SIG-M5 treated with dmso at 0.1 percent for 504 hours (cell line): Measurements from ENCODE around the gene MRPL36.
"Not testable (repeated sequence)": the region's sequence is repeated elsewhere in the genome, so short reads cannot be mapped to it uniquely, and the experiment has no call there.

ENCODE experiments used
- DNase-seq: peaks from one replicate; lab custom pipeline; 2025; ENCODE audit not compliant: unreplicated experiment; lab: John Stamatoyannopoulos, UW

Gene MRPL36

DNA sequence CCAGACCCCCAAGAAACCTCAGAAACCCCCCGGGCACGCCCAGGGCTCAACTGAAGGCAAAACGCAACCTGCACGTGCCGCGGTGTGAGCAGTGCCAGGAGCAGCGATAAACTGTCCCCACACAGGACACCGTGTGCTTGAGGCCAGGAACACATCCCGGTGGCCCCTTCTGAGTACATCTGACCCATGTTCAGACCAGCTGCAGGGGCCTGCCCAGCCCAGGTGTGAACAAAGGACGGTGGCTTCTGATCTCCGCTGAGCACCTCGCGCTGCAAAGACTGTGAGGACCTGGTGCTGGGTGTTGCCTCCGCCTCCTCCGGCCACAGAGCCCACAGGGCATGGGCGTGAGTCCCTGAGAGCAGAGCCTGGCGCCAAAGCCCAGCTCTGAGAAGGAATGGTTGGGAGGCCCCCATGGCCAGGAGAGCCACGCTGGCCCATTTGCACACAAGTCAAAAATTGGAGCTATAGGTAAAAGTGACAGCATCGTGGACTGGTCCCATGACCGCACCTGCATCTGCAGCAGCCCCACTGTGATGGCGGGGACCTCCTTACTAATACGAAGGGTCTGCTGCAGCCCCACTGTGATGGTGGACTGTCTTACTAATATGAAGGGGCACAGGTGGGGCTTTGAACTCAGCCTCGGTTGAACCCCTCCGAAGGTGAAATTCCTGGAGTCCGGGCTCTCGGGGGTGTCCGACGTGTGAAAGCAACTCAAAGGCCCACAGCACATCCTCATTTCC, 33.0 kb upstream of the MRPL36 start:
- DNase-seq: no peak

DNA sequence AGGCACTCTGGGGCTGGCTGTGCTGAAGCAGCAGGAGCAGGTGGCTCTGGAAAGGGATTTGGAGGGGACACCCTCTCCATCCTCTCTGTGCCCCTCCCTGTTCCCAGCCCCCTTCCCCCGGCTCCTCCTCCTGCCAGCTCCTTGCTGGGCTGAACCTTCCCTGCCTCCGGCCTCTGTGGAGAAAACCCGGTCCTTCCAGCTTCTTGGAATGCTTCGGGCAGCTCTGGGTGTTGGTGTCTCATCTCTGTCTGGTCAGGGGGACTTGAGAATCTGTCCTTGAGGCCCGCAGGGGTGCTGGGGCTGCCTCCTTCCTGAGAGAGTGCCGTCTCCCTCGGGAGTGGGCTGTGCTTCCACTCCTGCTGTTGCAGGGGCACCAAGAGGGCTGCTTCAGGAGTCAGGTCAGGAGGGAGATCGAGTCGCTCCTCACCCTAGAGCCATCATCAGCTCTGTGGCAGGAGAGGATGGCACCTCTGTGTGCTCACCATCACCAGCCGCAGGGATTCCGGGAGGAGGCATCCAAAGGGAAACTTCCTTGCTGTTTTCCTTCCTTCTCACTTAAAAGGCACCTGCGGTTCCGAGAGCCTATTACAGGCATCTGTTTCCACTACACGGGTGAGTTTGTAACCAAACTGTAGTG, 32.2 kb upstream of the MRPL36 start:
- DNase-seq: no peak

DNA sequence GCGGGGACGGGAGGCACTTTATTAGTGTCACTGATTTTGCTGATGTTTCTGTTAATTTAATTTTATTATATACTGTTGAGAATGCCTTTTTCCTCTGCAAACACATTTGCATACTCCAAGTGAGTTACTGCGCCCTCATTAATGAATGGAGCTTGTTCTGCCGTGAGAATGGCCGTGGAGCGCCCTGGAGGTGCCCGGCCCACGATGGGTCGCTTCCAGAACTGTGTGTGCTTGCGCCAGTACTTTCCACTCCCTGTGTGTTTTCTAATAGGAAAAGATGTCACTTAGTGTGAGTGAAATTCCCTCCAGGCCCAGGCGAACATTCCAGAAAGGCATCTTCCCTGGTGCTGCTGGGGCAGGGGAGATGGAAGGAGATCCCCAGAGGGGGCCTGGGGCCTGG, 31.6 kb upstream of the MRPL36 start:
- no peak for DNase-seq

DNA sequence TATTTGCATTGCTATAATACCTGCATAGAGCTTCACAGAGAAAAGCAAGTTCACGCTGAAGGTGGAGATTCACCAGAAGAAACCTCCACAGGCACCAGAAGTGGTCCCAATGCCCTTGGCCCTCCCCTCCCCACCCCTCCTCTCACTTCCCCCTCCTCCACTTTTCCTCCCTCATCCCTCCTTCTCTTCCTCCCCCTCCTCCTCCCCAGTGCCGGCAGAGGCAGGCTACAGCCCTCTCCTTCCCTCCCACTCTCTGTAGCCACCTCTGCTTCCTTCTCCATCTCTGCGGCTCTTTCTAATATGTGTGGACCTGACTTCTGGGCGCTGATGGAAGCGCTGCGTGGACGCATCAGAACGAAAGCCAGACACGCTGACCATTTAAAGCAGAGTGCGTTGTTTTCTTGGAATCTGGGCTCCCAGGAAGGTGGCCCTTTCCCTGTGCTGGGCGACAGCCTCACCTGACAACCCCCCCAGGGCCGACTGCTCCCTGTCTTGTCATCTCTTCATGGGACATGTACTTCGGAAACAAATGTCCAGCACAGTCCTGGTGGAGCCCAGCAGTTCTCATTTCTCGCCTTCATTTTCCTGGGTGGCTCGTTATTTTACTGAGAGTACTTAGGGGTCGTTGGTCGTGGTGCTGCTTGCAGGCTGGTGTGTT, 31.1 kb upstream of the MRPL36 start:
- DNase-seq: no peak

DNA sequence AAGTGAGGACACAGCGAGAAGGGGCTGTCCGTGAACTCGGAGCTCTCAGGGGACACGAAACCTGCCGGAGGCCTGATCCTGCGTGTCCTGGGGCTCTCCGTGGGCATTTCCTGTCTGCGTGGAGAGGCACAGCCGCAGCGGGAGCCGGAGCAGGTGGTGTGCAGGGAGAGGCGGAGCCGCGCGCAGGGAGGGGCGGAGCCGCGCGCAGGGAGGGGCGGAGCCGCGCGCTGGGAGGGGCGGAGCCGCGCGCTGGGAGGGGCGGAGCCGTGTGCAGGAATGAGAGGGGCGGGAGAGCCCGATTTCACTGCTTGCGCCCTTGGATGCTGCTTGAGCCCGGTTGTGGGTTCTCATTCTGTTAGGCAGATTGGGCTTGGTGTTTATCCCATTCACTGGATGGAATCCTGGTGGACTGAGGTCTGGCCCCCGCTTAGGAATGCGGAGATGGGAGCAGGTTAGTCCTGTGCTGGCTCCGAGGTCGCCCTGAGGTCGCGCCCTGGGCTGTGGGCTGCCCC, 28.3 kb upstream of the MRPL36 start:
- no peak for DNase-seq

DNA sequence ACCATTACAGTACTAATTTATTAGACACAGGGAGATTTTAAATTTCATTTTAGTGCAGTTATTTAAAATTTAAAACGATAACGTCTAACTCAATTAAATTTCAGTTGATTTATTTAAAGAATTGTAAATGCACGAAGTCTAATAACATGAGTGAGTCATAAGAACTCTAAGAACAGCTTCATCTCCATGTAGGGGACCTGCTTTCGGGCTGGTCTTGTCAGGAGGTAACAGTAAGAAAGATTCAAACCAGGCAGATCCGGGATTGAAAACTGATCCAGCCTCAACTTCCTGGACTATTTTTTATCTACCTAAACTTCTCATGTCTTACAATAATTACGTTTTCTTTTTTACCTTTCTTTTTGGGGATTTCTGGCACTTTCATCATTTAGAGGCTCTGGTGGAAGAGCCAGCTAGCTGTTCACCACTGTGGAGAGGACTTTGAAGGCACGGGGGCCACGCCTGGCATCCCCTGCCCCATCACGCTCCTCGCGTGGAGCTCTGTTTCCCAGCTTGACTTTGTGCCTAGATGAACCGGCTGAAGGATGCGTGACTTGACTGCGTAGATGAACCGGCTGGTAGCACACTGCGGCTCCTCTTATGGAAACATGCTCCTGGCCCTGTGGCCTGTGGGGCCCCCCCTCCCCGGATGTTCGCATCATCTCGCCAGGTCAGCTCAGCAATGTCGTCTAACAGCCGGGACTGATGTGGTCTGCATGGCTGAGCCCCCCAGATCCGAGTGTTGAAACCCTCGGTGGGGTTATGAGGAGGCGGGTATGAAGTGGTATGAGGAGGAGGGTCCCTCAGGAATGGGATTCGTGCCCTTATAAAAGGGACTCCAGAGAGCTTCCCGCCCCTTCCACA, 27.6 kb upstream of the MRPL36 start:
- no peak for DNase-seq

DNA sequence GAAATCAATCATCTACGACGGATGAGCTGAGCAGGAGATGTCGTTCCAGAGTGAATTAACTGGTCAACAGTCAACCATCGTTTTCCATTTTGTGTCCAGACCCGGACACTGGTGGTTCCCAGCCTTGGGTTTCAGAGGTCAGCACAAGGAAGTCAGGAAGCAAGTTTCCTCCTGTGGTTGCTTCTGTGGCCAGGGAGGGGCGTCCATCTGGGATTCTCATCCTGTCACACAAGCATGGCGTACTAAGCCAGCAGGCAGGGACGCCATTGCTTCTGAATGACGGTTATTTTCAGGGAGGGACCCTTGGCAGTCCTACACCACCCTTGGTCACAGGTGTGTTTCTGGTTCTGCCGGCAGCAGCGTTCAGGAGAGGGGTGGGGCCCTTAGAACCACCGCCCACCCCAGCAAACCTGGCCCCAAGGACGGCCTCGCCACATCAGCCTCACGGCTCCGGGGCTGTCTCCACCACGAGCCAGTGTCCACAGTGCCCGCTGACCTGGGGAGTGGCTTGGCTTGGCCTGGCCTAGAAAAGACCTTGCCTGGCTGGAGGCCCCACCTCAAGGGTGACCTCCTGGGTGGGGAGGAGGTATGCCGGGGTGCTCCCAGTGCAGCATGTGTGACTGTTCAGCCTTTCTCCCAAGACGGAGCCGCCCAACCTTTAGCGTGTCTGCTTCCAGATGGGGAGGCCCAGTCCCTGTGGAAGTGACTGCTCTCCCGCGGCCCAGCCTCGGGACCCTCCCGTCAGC, 26.8 kb upstream of the MRPL36 start:
- no peak for DNase-seq

DNA sequence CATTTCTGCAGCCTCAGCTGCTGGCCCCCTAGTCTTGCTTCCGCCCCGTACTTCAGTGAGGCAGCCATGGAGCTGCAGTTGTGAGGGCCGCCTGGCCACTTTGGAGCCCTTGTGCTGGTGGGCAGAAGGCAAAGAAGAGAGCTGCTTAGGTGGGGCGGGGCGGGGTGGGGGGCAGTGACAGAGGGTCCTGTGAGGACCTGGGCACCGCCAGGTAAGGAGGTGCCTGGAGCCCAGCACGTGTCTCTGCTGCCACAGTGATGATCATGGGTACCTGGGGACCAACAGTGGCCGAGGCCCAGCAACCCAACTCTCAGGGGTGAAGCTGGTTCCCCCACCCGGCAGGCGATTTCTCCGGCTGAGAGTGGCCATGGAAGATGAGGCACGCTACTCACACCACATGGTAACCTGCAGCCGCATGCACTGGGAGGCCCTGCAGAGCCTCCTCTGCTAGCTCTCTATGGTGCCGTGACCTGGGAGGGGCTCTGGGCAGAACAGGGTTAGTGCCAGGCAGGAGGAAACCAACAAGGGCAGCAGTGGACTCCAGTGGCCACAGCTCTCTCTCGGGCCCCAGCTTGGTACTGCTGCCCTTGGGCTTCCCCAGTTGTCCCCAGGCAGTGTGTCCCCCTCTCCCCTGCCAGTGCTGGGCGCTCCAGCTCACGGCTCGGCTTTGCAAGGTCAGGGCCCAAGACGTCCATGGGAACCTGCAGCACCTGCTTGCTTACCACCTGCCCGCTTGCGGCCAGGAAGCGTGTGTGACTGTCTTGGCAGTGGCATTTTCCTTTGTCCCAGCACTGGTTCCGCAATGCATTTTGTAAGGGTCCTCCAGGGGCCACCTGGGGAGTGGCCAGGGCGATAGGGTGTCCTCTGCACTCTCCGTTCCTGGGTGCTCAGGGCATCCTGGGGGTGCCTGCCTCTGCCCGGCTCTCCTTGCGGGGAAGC, 25.5 kb upstream of the MRPL36 start:
- DNase-seq: no peak

DNA sequence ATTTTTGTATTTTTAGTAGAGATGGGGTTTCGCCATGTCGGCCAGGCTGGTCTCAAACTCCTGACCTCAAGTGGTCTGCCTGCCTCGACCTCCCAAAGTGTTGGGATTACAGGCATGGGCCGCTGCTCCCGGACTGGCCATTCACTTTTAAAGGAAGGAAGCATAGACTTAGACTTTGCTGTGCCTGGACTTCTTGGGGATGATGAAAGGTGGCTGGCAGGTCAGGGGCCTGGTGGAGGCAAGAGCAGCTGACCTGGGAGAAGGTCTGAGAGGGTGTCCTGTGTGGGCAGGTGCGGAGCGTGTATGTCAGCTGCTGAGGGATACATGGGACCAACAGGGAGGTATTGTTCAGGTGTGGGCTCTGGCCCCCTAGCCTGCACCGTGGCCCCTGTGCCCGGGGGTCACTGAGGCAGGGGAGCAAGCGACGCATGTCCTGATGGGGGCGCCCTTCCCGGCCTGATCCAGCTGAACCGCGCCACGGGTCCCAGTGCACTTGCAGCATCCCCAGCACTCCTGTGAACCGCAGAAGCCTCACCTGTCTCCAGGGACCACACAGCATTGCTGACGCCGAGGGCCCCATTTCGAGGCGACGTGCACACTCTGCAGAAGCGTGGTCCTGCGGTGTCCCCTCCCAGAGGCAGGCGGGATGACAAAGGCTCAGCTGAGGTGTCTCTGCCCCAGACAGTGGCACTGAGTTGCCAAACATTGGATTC, 24.6 kb upstream of the MRPL36 start:
- no peak for DNase-seq

DNA sequence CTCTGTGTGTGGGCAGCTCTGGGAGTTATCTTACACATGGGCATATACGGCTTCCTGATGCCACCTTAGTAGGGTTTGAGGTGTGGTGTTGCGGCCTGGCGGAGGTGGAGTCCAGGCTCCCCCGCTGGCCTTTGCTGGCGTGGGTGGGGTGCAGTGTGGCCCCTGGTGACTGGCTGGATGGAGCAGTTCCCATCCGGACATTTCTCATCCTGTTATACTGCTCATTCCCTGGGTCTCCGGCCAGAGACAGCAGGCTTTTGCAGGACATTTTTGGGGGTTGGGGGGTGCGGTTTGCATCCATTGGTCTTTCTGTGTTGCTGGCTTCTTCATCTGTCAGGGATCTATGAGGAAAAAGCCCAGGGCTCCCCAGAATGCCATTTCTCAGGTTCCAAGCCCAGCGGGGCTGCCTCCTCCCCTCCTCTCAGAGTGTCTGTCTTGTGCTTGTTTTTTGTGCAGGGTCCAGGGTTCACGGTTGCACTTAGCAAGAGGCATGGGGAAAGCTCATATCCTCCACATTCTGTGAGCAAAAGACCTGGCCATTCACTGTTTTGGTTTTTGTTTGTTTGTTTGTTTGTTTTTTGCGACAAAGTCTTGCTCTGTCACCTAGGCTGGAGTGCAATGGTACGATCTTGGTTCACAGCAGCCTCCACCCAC, 23.9 kb upstream of the MRPL36 start:
- no peak for DNase-seq

DNA sequence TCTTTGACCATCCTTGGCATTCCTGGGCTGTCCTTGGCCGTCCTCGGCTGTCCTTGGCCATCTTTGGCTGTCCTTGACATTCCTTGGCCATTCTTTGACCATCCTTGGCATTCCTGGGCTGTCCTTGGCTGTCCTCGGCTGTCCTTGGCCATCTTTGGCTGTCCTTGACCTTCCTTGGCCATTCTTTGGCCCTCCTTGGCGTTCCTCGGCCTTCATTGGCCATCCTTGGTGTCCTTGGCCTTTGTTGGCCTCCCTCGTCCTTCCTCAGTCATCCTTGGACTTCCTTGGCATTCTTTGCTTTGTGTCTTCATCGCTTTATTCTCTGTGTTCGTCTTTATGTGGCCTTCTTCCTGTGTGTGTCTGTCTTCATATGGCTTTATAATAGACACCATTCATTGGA, 22.2 kb upstream of the MRPL36 start:
- no peak for DNase-seq

DNA sequence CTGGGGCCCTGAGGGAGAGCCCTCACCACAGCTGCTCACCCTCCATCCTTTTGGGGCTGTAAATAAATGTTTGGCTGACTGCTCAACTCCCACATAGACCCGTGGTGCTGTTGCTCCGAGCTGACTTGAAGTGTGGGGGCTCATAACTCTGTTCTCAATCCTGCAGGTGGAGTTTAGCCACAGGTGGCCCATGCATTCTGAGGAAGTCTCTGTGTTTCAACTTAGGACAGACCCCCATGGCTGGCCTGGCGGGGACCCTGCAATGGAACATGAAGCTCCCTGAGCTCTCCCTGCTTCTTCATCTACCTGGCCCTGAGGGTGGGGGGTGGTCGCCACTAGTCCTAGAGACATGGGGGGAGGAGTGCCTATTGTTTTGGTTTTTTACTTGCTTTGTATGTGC, 21.3 kb upstream of the MRPL36 start:
- no peak for DNase-seq

DNA sequence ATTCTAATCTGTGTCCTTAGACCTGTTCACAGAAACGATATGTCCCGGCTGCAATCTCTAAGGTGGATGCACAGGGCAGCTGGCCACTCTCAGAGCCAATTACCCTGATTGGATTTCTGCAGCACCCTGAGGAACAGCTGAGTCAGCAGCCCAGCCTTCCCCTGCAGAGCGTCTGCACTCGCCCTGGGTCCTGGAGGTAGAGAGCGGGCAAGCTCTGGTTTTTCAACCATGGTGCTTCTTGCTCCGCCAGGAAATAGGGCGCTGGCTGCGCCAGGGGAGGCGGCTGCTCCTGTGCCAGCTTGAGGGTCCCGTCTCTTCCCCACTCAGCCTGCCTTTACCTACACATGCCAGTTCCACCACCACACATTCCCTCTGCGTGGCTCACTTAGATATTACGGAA, 20.7 kb upstream of the MRPL36 start:
- no peak for DNase-seq

DNA sequence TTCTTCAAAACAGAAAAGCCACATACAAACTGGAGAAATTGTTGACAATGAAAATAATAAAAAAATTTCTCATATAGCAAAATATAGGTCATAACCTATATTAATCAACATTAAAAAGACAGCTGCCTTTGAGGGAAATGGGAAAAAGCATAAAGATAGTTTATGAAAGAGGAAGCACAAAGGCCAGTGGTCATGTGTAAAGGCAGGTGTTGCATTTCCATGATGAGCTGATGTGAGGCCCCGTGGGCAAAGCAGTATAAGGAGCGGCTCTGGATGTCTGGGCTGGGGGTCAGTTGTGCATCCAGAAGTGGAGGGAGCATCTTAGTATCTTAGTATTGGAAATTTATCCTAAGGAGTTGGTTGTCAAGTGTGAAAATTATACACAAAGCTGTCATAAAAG, 19.8 kb upstream of the MRPL36 start:
- no peak for DNase-seq

DNA sequence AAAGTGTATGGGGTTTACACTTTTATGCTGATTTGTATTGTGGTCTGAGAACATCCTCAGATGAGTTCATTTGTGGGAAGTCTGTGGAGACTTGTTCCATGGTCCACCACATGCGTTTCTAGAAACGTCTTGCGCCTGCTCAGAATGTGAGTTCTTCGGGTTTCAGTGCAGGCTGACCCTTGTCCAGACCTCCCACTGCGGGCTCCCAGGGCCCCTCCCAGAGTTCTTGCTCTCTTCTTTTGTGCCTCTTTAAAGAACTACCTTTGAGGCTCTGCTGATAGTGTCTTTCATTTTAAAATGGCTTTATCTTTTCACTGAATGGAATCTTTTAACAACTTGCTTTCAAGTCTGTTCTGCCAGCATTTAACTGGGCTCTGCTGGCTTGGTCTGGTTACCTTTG, 19.1 kb upstream of the MRPL36 start:
- no peak for DNase-seq

DNA sequence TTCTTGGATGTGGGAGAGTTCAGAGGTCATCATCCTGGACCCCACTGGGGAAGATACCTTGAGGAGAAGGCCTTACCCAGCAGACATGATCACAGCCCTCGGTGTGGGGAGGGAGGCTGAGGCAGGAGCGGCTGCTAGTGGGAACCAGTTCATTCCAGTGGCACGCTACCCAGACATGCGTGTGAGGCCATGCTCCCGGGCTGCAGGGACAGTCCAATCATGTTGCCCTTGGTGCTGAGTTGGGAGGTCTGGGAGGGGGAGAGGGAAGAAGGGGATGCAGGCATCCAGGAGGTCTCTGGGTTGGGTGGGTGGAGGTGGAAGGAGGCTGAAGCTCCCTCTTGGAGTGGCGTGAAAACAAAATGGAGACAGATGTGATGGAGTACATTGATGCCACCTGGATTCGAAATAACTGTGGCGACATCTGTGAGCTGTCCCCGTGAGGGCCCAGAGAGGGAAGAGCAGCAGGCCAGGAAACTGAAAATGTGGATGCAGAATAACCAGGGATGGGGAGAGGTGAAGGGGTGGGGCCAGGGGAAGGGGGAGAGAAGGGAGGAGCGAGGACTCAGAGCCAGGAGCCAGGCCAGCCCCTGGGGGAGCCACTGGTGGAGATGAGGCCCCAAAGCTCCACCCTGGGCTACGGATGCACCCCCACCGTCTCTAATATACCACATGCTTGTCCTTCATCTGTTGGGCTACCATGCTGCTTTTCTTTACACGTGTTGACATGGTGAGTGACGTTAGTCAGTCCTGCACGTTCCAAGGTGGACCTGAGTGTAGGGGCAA, 17.8 kb upstream of the MRPL36 start:
- no peak for DNase-seq

DNA sequence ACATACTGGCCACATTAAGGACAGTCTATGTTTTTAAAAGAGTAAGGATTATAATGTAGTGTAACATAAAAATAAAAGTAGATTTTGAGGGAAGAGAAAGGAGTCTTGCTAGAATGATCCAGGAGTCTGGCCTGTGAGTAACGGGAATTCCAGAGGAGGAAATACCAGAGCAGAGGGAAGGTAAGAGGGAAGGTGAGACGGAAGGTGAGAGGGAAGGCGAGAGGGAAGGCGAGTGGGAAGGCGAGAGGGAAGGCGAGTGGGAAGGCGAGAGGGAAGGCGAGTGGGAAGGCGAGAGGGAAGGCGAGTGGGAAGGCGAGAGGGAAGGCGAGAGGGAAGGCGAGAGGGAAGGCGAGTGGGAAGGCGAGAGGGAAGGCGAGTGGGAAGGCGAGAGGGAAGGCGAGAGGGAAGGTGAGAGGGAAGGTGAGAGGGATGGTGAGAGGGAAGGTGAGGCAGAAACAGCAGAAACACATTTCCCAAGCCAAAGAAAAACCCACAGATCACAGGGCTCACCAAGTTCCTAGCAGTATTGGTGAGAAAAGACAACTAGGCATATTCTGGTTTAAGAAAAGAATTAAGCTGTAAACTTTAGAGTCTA, 17.0 kb upstream of the MRPL36 start:
- not testable (repeated sequence) for DNase-seq
